Adrenal gland (tissue), 12 donors: ENCODE measurements around the gene ENTREP1. TPM values are rescaled to one million over a fixed set of nuclear protein-coding genes. Genes with fewer than 3 reads are reported as not detected.

Experiments used
- DNase-seq, 7 donors: peaks; one replicate each; pipeline ENCODE4 v3.0.0-alpha.2; 2019 to 2020
- H3K27ac ChIP-seq, 5 donors: fragments of 200-600 bp; sonication (generic) in 4 of 5; 1 replicate in 3 of 5; 2 replicates in 2 of 5; pipeline versions ENCODE4 v1.5.1 to v1.8.0; 2016 to 2020; ENCODE audit warnings: mild to moderate bottlenecking in 1 of 5
- H3K27me3 ChIP-seq: fragments of 200-600 bp; 2 replicates; pipeline ENCODE4 v1.8.0; 2021
- H3K36me3 ChIP-seq, 2 donors: fragments of 200-600 bp; replicated peaks in 1 of 2; 1 replicate in 1 of 2; 2 replicates in 1 of 2; pipeline versions ENCODE4 v1.5.1 to v1.8.0; 2018 to 2022
- H3K4me1 ChIP-seq, 2 donors: fragments of 200-600 bp; replicated peaks in 1 of 2; 1 replicate in 1 of 2; 2 replicates in 1 of 2; pipeline versions ENCODE4 v1.5.1 to v1.8.0; 2018 to 2021
- H3K4me3 ChIP-seq, 4 donors: fragments of 200-600 bp; sonication (generic) in 3 of 4; one replicate each; pipeline ENCODE4 v1.5.1; 2016 to 2018
- H3K9me3 ChIP-seq, 3 donors: fragments of 200-600 bp; sonication (generic) in 1 of 3; replicated peaks in 1 of 3; 1 replicate in 2 of 3; 2 replicates in 1 of 3; pipeline versions ENCODE4 v1.5.1 to v1.8.0; 2016 to 2021
- CTCF ChIP-seq, 6 experiments: fragments of 450-650 bp in 4 of 6; fragments of 200-600 bp in 2 of 6; sonication (generic) in 1 of 6; IDR thresholded peaks; 1 replicate in 5 of 6; 2 replicates in 1 of 6; pipeline versions ENCODE4 v1.5.1 to v1.8.0; 2016 to 2021; ENCODE audit warnings: antibody characterized with exemption in 6 of 6, mild to moderate bottlenecking in 2 of 6, moderate library complexity in 1 of 6
- POLR2A ChIP-seq, 2 donors: fragments of 450-650 bp; IDR thresholded peaks; one replicate each; pipeline ENCODE4 v1.6.1; 2017; ENCODE audit warnings: antibody characterized with exemption in 2 of 2, mild to moderate bottlenecking in 2 of 2, moderate library complexity in 1 of 2
- WGBS, 4 donors: extraction: QIAGEN DNeasy Blood & Tissue Kit in 2 of 4; methylation state at CpG; one replicate each; pipeline versions ENCODE4 v1.1.5 to v1.1.7; 2013 to 2017; 5-methylcytosine and 5-hydroxymethylcytosine counted together
- intact Hi-C, 2 donors: fragments of 100-400 bp; cut with DNase I; formaldehyde crosslinking; loops; one replicate each; pipeline versions ENCODE4 v1.14.1 to v1.15.0; 2022 to 2023
- polyA plus RNA-seq, 3 donors: library from polyadenylated mRNA; stranded (reverse); fragments of 200-250 nt in 2 of 3; fragments of 350-450 nt in 1 of 3; fragmentation: Illumina TruSeq in 1 of 3; extraction: RNeasy Lipid Tissue Mini Kit (QIAGEN cat#74804) in 1 of 3; gene quantifications; one replicate each; pipeline ENCODE4 v1.2.3, GENCODE V29; 2013 to 2014
- total RNA-seq, 9 donors: library from RNA; depleted of rRNA in 4 of 9; stranded (reverse); fragments of >200 nt in 4 of 9; fragments of 120-200 nt in 1 of 9; fragmentation: NEBNext Ultra II Directional in 1 of 9; extraction: Animal tissue kit (Norgen Biotek cat#: 25700) in 1 of 9; gene quantifications; one replicate each; pipeline versions ENCODE4 v1.1.0 to v1.2.4, GENCODE V29; 2013 to 2023
- donor health status: healthy with polysubstance abuse.
- donor health status: Bipolar disorder and iron deficiency.
- donor health status: DM: yes; HTN: yes; CAD: no.
- donor health status: DM: no; HTN: no; CAD: no.
- donor health status: DM: no; HTN: no; CAD: no.
- donor health status: DM: yes; HTN: yes; CAD: no.

The ENTREP1 gene
- total and polyA plus RNA-seq, 12 donors = 2.5 to 13.7 (median 6.9) TPM

- intact Hi-C loops = no loop called here
- DNase-seq = no peak
- WGBS, 4 donors = 82 to 92% (median 89%) methylated on average over 5 of the region's 5 CpGs
- TF ChIP-seq POLR2A (IDR thresholded peaks at IDR 0.05) (no peak), CTCF (IDR thresholded peaks at IDR 0.05) (no peak)
- Histone ChIP-seq H3K27me3 (no peaks in the 10 kb centered on the region), H3K4me3 (no peak overlapping the region), H3K4me1 (no peaks in the 10 kb centered on the region), H3K9me3 (no peaks in the 10 kb centered on the region), H3K36me3 (no peaks in the 10 kb centered on the region), H3K27ac (no peak overlapping the region)
Measured at GRCh38 chr9:69307446-69308205, 17.4 kb upstream of the ENTREP1 start.

- WGBS, 4 donors = 83 to 88% (median 86%) methylated on average over 5 of the region's 5 CpGs
- no peak overlapping the region for H3K27ac ChIP-seq
- no peak for DNase-seq
- H3K4me1 ChIP-seq = no peaks in the 10 kb centered on the region
- no peaks in the 10 kb centered on the region for H3K9me3 ChIP-seq
- TF ChIP-seq CTCF (IDR thresholded peaks at IDR 0.05) (no peak), POLR2A (IDR thresholded peaks at IDR 0.05) (no peak)
- no peaks in the 10 kb centered on the region for H3K27me3 ChIP-seq
- H3K4me3 ChIP-seq = no peak overlapping the region
- H3K36me3 ChIP-seq = no peaks in the 10 kb centered on the region
- intact Hi-C loops = no loop called here
Measured at GRCh38 chr9:69308206-69308931, 16.6 kb upstream of the ENTREP1 start.

GRCh38 chr9:69313175-69313574, 11.8 kb upstream of the ENTREP1 start:
- Histone ChIP-seq H3K9me3 (no peaks in the 10 kb centered on the region), H3K4me3 (no peak overlapping the region), H3K4me1 (no peaks in the 10 kb centered on the region), H3K36me3 (no peaks in the 10 kb centered on the region), H3K27me3 (no peaks in the 10 kb centered on the region), H3K27ac (no peak overlapping the region)
- DNase-seq = no peak
- intact Hi-C loops = no loop called here
- TF ChIP-seq CTCF (IDR thresholded peaks at IDR 0.05) (no peak), POLR2A (IDR thresholded peaks at IDR 0.05) (no peak)

- TF ChIP-seq POLR2A (IDR thresholded peaks at IDR 0.05) (no peak), CTCF (IDR thresholded peaks at IDR 0.05) (no peak)
- intact Hi-C loops = no loop called here
Measured at GRCh38 chr9:69314547-69314946, 10.5 kb upstream of the ENTREP1 start.

More at GRCh38 chr9:69314547-69314946, 10.5 kb upstream of the ENTREP1 start:
- H3K4me1 ChIP-seq = no peaks in the 10 kb centered on the region
- no peak for DNase-seq
- H3K36me3 ChIP-seq = no peaks in the 10 kb centered on the region
- H3K27ac ChIP-seq = no peak overlapping the region
- 72 to 91% (median 86%) methylated on average over 1 of the region's 1 CpG for WGBS, 4 donors
- no peaks in the 10 kb centered on the region for H3K9me3 ChIP-seq
- H3K4me3 ChIP-seq = no peak overlapping the region
- no peaks in the 10 kb centered on the region for H3K27me3 ChIP-seq
